ENCODE data around the gene SH3TC2. TPM values are rescaled to one million over a fixed set of nuclear protein-coding genes. Genes with fewer than 3 reads are reported as not detected.

Gene SH3TC2
- total and polyA plus RNA-seq, 2 experiments from 2014 or later = 0.78 to 1.3 TPM

DNA sequence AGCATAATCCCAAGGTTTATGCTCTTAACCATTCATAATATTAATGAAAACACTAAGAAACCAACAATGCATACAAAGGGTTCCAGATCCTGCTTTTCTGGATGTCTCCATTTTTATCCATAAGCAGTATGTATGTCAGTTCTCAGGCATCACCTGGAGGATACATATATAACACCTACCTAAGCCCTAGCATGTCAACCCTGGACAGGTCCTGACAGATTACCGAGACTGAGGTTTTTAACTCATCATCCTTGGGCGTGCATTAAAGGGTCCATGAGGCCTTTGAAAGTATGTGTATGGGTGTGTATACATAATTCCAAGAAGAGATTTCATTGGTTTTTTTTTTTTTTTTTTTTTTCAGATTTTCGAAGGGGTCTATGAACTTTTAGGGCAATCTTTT is 70.6 kb downstream of the SH3TC2 start:
- Histone ChIP-seq H3K9me3 (ENCODE audit: low read depth) (no peaks in the 10 kb centered on the region), H3K4me1 (ENCODE audit: low read depth) (no peaks in the 10 kb centered on the region), H3K27me3 (no peaks in the 10 kb centered on the region), H3K36me3 (no peaks in the 10 kb centered on the region), H3K4me3 (no peak overlapping the region), H3K27ac (no peak overlapping the region)
- DNase-seq (ENCODE audit: low read depth in 1 of 2, low spot score in 1 of 2) = no peak
- TF ChIP-seq CTCF (IDR thresholded peaks at IDR 0.05; ENCODE audit: low read depth, low read length) = no peak

DNA sequence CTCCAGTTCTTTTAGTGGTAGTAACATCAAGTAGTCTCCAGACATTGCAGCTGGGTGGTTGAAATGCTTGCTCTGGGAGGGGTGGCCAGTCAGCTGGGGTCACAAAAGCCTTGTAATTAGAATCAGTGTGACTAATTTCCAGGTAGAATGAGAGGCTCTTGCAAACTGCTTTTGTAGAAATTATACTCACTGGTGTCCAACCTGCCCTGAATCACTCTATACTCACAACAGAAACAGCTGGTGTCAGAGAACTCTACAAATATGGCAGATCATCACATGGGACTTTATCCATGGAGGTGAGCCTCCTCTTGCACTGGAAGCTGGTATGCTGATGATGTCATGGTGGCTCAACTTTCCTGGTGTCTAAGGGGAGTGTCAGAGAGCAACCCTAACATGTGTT is 71.3 kb downstream of the SH3TC2 start:
- Histone ChIP-seq H3K36me3 (no peaks in the 10 kb centered on the region), H3K9me3 (ENCODE audit: low read depth) (no peaks in the 10 kb centered on the region), H3K4me1 (ENCODE audit: low read depth) (no peaks in the 10 kb centered on the region), H3K27ac (no peak overlapping the region), H3K4me3 (no peak overlapping the region), H3K27me3 (no peaks in the 10 kb centered on the region)
- no peak for TF ChIP-seq CTCF (IDR thresholded peaks at IDR 0.05; ENCODE audit: low read depth, low read length)
- no peak for DNase-seq (ENCODE audit: low read depth in 1 of 2, low spot score in 1 of 2)

DNA sequence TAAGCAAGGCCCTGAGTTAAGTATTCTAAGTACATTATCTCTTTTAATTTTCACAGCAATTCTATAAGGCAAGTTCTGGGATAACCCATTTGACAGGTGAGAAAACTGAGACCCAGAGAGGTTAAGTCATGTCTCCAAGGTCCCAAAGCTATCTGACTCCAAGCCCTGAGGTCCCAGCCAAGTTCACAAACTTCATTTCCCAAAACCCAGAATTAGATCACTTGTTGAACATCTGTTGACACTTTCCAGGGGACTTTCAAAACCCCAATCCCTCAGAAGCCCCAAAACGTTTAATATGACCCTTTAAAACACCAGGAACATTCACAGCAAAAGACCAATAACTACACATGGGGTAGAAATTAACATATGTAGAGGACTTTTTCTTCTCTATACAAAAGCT is 72.0 kb downstream of the SH3TC2 start:
- Histone ChIP-seq H3K9me3 (ENCODE audit: low read depth) (no peaks in the 10 kb centered on the region), H3K27me3 (no peaks in the 10 kb centered on the region), H3K4me3 (no peak overlapping the region), H3K4me1 (ENCODE audit: low read depth) (no peaks in the 10 kb centered on the region), H3K27ac (no peak overlapping the region), H3K36me3 (no peaks in the 10 kb centered on the region)
- no peak for TF ChIP-seq CTCF (IDR thresholded peaks at IDR 0.05; ENCODE audit: low read depth, low read length)
- no peak for DNase-seq (ENCODE audit: low read depth in 1 of 2, low spot score in 1 of 2)

DNA sequence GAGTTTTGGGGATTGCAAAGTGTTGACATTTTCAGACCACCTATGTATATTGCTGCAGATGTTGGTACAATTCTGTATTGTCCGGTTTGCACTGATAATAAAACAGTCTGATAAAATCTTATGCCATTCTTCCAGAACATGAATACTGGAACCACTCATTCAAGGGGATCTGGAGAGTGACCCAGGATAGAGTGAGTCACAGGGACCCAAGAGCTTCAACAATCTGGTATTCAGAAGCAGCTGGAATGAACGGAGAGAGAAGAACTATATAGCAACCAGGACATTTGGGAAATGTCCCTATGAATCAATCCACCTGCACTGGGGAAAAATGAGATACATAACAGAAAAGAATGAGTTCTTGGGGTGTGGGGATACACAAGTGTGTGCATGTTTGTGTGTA is 73.3 kb downstream of the SH3TC2 start:
- Histone ChIP-seq H3K4me1 (ENCODE audit: low read depth) (no peaks in the 10 kb centered on the region), H3K4me3 (no peak overlapping the region), H3K27me3 (no peaks in the 10 kb centered on the region), H3K9me3 (ENCODE audit: low read depth) (no peaks in the 10 kb centered on the region), H3K27ac (no peak overlapping the region), H3K36me3 (no peaks in the 10 kb centered on the region)
- DNase-seq (ENCODE audit: low read depth in 1 of 2, low spot score in 1 of 2) = no peak
- TF ChIP-seq CTCF (IDR thresholded peaks at IDR 0.05; ENCODE audit: low read depth, low read length) = no peak

DNA sequence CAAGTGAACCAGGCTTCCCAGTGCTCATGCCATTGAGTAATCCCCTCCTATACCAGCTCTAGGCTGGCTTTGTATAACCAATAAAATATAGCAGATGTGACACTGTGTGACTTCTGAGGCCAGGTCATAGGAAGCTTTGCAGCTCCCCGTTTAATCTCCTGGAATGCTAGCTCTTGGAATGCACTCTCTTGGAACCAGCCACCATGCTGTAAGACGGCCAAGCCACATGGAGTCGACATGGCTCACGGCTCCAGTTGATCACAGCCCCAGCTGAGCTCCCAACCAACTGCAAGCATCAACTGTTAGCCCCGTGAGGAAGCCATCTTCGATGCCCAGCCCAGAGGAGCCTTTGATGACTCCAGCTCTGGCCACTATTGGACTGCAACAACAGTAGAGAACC is 74.5 kb downstream of the SH3TC2 start:
- Histone ChIP-seq H3K36me3 (no peaks in the 10 kb centered on the region), H3K27me3 (no peaks in the 10 kb centered on the region), H3K9me3 (ENCODE audit: low read depth) (no peaks in the 10 kb centered on the region), H3K27ac (no peak overlapping the region), H3K4me3 (no peak overlapping the region), H3K4me1 (ENCODE audit: low read depth) (no peaks in the 10 kb centered on the region)
- TF ChIP-seq CTCF (IDR thresholded peaks at IDR 0.05; ENCODE audit: low read depth, low read length) = no peak
- no peak for DNase-seq (ENCODE audit: low read depth in 1 of 2, low spot score in 1 of 2)

- peaks cover 4% of the 10 kb centered on the region for H3K4me1 ChIP-seq (ENCODE audit: low read depth)
- no peaks in the 10 kb centered on the region for H3K9me3 ChIP-seq (ENCODE audit: low read depth)
- H3K27me3 ChIP-seq = no peaks in the 10 kb centered on the region
- H3K4me3 ChIP-seq = no peak overlapping the region
- no peak overlapping the region for H3K27ac ChIP-seq
- no peaks in the 10 kb centered on the region for H3K36me3 ChIP-seq
- DNase-seq (ENCODE audit: low read depth in 1 of 2, low spot score in 1 of 2) = no peak
- TF ChIP-seq CTCF (IDR thresholded peaks at IDR 0.05; ENCODE audit: low read depth, low read length) = no peak
Observed at GRCh38 chr5:148986636-148987035, 76.2 kb downstream of the SH3TC2 start.

Measured in cardiac muscle cell (in vitro differentiated cells and primary cell).